Measurements from ENCODE around the gene AKNAD1.

The AKNAD1 gene

GRCh38 chr1:108862698-108863477 is 6.0 kb upstream of the AKNAD1 start:
- no peak for DNase-seq (ENCODE audit: low read depth)
- no peak overlapping the region for H3K4me3 ChIP-seq (ENCODE audit: low read depth, low read length)
- no peak for TF ChIP-seq CTCF (IDR thresholded peaks at IDR 0.05; ENCODE audit: low read depth, low read length, missing control alignments)

- TF ChIP-seq CTCF (IDR thresholded peaks at IDR 0.05; ENCODE audit: low read depth, low read length, missing control alignments): no peak
- DNase-seq (ENCODE audit: low read depth): no peak
- H3K4me3 ChIP-seq (ENCODE audit: low read depth, low read length): no peak overlapping the region
Observed at GRCh38 chr1:108862017-108862610, 5.2 kb upstream of the AKNAD1 start.

GRCh38 chr1:108861566-108861965 is 4.7 kb upstream of the AKNAD1 start:
- no peak overlapping the region for H3K4me3 ChIP-seq (ENCODE audit: low read depth, low read length)
- no peak for TF ChIP-seq CTCF (IDR thresholded peaks at IDR 0.05; ENCODE audit: low read depth, low read length, missing control alignments)
- DNase-seq (ENCODE audit: low read depth): no peak

GRCh38 chr1:108860190-108860907 is 3.5 kb upstream of the AKNAD1 start:
- no peak for DNase-seq (ENCODE audit: low read depth)
- no peak for TF ChIP-seq CTCF (IDR thresholded peaks at IDR 0.05; ENCODE audit: low read depth, low read length, missing control alignments)
- no peak overlapping the region for H3K4me3 ChIP-seq (ENCODE audit: low read depth, low read length)

GRCh38 chr1:108858230-108858950 is 1.5 kb upstream of the AKNAD1 start:
- DNase-seq (ENCODE audit: low read depth): no peak
- no peak for TF ChIP-seq CTCF (IDR thresholded peaks at IDR 0.05; ENCODE audit: low read depth, low read length, missing control alignments)

GRCh38 chr1:108854221-108855019 is 2.5 kb downstream of the AKNAD1 start:
- H3K4me3 ChIP-seq (ENCODE audit: low read depth, low read length): no peak overlapping the region
- no peak for DNase-seq (ENCODE audit: low read depth)
- TF ChIP-seq CTCF (IDR thresholded peaks at IDR 0.05; ENCODE audit: low read depth, low read length, missing control alignments): no peak

More at GRCh38 chr1:108858230-108858950, 1.5 kb upstream of the AKNAD1 start:
- H3K4me3 ChIP-seq (ENCODE audit: low read depth, low read length): no peak overlapping the region

All from GM12864 (cell line).